HL-60 (cell line): ENCODE measurements around the gene CIC.

Experiments used
- REST ChIP-seq: IDR thresholded peaks from 2 replicates; pipeline ENCODE4 v1.6.1; 2012; ENCODE audit warnings: low read depth; ENCODE audit not compliant: insufficient replicate concordance
- TF ChIP-seq, protein P1 (sequence below): IDR thresholded peaks from one replicate; pipeline ENCODE4 v1.5.1; 2011; ENCODE audit warnings: low read length, control low read depth, inconsistent platforms; ENCODE audit not compliant: insufficient read depth

DNA sequence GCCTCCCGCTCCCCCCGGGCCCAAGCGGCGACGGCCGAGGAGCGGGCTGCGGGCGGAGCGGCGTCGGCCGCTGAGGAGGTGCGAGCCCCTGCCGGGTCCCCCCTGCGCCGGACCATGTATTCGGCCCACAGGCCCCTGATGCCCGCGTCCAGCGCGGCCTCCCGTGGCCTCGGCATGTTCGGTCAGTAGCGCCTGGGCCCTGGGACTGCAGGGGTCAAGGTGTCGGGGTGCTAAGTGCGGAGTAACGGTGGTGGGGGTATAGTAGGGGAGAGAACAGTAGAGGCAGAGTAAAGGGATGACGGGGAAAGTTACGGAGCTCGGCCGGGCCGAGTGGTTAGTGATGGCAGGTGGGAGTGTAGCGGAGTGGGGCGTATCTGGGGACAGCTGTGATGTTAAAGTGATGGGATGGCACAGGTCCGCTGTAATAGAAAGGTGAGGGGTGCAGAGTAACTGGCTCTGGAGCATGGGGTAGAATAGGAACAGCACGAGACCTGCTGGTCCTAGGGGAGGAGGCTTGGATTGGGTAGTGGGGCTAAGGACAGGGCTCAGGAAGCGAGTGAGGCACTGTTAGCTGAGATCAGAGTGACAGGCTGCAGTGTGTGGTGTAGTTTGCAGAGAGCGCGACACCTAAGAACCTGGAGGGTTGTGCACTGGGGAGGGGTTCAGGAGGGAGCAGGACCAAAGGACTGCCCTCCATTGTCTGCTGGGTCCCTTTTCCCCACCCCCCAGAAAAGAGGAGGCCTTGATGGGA, 15.7 kb downstream of the CIC start:
- TF ChIP-seq, protein P1, sequence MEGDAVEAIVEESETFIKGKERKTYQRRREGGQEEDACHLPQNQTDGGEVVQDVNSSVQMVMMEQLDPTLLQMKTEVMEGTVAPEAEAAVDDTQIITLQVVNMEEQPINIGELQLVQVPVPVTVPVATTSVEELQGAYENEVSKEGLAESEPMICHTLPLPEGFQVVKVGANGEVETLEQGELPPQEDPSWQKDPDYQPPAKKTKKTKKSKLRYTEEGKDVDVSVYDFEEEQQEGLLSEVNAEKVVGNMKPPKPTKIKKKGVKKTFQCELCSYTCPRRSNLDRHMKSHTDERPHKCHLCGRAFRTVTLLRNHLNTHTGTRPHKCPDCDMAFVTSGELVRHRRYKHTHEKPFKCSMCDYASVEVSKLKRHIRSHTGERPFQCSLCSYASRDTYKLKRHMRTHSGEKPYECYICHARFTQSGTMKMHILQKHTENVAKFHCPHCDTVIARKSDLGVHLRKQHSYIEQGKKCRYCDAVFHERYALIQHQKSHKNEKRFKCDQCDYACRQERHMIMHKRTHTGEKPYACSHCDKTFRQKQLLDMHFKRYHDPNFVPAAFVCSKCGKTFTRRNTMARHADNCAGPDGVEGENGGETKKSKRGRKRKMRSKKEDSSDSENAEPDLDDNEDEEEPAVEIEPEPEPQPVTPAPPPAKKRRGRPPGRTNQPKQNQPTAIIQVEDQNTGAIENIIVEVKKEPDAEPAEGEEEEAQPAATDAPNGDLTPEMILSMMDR = no peak
- TF ChIP-seq REST = no peak
